Hepatocyte (in vitro differentiated cells): Measurements from ENCODE around the gene CARD11.

Experiments
- EZH2 ChIP-seq: fragments of 200-600 bp; sonication (generic); IDR thresholded peaks from 2 replicates; pipeline ENCODE4 v1.6.1; 2016; ENCODE audit warnings: antibody characterized with exemption, mild to moderate bottlenecking, borderline replicate concordance
- EZH2phosphoT487 ChIP-seq: fragments of 200-600 bp; sonication (generic); IDR thresholded peaks from one replicate; pipeline ENCODE4 v1.6.1; 2018; ENCODE audit warnings: antibody characterized with exemption, mild to moderate bottlenecking, low read depth, moderate library complexity; ENCODE audit not compliant: unreplicated experiment, severe bottlenecking
- TF ChIP-seq, protein P1 (sequence below): fragments of 200-600 bp; sonication (generic); IDR thresholded peaks from 2 replicates; pipeline ENCODE4 v1.5.1; 2016; ENCODE audit warnings: antibody characterized with exemption, mild to moderate bottlenecking; ENCODE audit not compliant: poor library complexity

DNA sequence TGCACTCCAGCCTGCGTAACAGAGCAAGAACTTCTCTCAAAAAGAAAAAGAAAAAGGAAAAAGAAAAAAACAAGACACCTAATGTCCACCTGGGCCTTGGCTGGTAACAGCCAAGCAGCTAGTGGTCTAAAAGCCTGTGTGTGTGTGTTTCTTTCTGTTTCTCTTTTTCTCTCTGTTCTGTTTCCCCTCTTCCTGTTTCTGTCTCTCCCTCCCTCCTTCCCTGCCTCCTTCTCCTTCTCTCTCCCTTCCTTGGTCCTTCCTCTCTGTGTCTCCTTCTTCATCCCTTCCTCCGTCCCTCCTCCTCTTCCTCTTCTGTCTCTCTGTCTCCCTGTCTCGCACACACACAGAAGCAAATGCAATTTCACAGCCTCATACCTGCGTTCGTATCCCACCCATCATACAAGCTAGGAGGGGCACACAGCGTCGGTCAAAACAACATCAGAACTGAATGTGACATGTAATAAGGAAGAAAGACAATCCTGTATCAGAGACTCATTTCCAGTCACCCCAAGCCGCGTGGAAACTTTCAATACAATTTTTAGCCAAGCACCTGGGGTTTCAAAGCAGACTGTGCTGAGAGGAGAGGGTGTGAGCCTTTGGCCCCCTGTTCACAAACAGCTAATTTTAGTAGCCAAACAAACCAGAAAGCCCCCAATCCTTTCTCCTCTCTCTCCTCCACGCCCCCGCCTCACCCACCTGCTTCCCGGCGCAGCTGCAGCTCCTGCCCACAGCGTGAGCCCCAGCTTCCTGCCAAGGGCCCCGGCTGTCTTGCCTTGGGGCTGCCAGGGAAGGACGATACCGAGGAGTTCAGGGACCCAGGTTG, 149.3 kb downstream of the CARD11 start:
- TF ChIP-seq, protein P1, sequence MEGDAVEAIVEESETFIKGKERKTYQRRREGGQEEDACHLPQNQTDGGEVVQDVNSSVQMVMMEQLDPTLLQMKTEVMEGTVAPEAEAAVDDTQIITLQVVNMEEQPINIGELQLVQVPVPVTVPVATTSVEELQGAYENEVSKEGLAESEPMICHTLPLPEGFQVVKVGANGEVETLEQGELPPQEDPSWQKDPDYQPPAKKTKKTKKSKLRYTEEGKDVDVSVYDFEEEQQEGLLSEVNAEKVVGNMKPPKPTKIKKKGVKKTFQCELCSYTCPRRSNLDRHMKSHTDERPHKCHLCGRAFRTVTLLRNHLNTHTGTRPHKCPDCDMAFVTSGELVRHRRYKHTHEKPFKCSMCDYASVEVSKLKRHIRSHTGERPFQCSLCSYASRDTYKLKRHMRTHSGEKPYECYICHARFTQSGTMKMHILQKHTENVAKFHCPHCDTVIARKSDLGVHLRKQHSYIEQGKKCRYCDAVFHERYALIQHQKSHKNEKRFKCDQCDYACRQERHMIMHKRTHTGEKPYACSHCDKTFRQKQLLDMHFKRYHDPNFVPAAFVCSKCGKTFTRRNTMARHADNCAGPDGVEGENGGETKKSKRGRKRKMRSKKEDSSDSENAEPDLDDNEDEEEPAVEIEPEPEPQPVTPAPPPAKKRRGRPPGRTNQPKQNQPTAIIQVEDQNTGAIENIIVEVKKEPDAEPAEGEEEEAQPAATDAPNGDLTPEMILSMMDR = no peak
- no peak for TF ChIP-seq EZH2
- TF ChIP-seq EZH2phosphoT487 = no peak
